Transverse colon (tissue), 4 donors: ENCODE data around the gene SLC4A4.

ENCODE experiments used
- POLR2A ChIP-seq: fragments of 450-650 bp; IDR thresholded peaks from one replicate; pipeline ENCODE4 v1.6.1; 2016; ENCODE audit warnings: antibody characterized with exemption, mild to moderate bottlenecking, moderate library complexity
- POLR2AphosphoS5 ChIP-seq, 3 donors: sonication (generic); formaldehyde crosslinking; IDR thresholded peaks; one replicate each; pipeline ENCODE4 v1.6.1; 2016; ENCODE audit warnings: antibody characterized with exemption in 3 of 3
- TF ChIP-seq, protein P1 (sequence below), 5 experiments: fragments of 200-600 bp in 3 of 5; fragments of 450-650 bp in 2 of 5; sonication (generic) in 3 of 5; IDR thresholded peaks; 1 replicate in 2 of 5; 2 replicates in 3 of 5; pipeline ENCODE4 v1.5.1; 2016 to 2017; ENCODE audit warnings: antibody characterized with exemption in 5 of 5, inconsistent platforms in 3 of 5, mild to moderate bottlenecking in 2 of 5, moderate library complexity in 1 of 5

DNA sequence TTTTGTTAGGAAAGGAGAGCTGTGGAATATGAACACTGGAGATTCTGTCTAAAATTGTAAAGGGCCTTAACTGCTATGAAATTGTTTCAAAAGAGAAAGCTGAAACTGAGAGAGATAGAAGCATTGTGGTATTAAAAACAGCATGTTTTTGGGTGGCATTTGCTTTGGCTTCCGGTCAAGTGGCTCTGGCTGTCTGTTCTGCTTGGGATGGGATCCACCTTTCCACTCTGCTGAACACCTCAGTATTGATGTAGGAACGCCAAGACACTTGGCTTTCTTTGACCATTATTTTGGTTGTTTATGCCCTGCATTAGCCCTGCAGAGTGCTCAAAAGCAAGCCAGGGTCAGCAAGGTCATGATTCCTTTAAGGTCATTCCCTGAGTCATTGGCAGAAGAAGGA lies 199.7 kb downstream of the SLC4A4 start:
- TF ChIP-seq, protein P1, sequence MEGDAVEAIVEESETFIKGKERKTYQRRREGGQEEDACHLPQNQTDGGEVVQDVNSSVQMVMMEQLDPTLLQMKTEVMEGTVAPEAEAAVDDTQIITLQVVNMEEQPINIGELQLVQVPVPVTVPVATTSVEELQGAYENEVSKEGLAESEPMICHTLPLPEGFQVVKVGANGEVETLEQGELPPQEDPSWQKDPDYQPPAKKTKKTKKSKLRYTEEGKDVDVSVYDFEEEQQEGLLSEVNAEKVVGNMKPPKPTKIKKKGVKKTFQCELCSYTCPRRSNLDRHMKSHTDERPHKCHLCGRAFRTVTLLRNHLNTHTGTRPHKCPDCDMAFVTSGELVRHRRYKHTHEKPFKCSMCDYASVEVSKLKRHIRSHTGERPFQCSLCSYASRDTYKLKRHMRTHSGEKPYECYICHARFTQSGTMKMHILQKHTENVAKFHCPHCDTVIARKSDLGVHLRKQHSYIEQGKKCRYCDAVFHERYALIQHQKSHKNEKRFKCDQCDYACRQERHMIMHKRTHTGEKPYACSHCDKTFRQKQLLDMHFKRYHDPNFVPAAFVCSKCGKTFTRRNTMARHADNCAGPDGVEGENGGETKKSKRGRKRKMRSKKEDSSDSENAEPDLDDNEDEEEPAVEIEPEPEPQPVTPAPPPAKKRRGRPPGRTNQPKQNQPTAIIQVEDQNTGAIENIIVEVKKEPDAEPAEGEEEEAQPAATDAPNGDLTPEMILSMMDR (IDR thresholded peaks at IDR 0.05): no peak
- no peak for TF ChIP-seq POLR2AphosphoS5 (IDR thresholded peaks at IDR 0.05)
- no peak for TF ChIP-seq POLR2A
